ENCODE results near the gene LPP. TPM values are rescaled to one million over a fixed set of nuclear protein-coding genes. Genes with fewer than 3 reads are reported as not detected.

LPP gene
- total and polyA plus RNA-seq, 2 of the 13 experiments (the other 11 are each of a cell fraction or from before 2014, with no cell fraction given): 19.2 to 29.9 TPM

GRCh38 chr3:188749830-188750229 is 595.9 kb downstream of the LPP start:
- H3K4me2 ChIP-seq (ENCODE audit: low read depth, low read length): no peak overlapping the region

GRCh38 chr3:188750617-188751016 is 596.7 kb downstream of the LPP start:
- DNase-seq (ENCODE audit: low spot score) (no peak), FAIRE-seq (no peak), ATAC-seq (no peak)
- H3K79me2 ChIP-seq (ENCODE audit: insufficient read depth, low read length): no peaks in the 10 kb centered on the region
- H3K9ac ChIP-seq (ENCODE audit: insufficient read depth, low read depth, low read length): no peak overlapping the region
- no peak overlapping the region for H2AFZ ChIP-seq (ENCODE audit: low read length)
- H3K27me3 ChIP-seq (ENCODE audit: control insufficient read depth in 1 of 2, insufficient read depth in 2 of 2, low read length in 2 of 2): no peaks in the 10 kb centered on the region
- H3K4me2 ChIP-seq (ENCODE audit: low read depth, low read length): no peak overlapping the region
- BruUV-seq (replicated peaks): no TSS peak
- ChIA-PET POLR2A (no interaction called here), CTCF (ENCODE audit: low intra/inter-chr PET ratio, low total read pairs) (no interaction called here)
- in situ Hi-C loops (cut with HindIII; ENCODE audit: extremely low pct_ligation_motif_present, low pct_unique_long_range_greater_than_20kb): no loop called here
- H4K20me1 ChIP-seq (ENCODE audit: insufficient read depth, low read length): no peaks in the 10 kb centered on the region
- no peak for TF ChIP-seq RBFOX2 (IDR thresholded peaks at IDR 0.05; ENCODE audit: low read depth, low read length)
- no peak overlapping the region for H3K27ac ChIP-seq (ENCODE audit: extremely low read length, insufficient read depth, low read length)
- H3K9me3 ChIP-seq (ENCODE audit: low read length): peaks cover 5% of the 10 kb centered on the region; the same call in 1 of the 2 replicates
- intact Hi-C loops (cut with micrococcal nuclease; ENCODE audit: unreplicated experiment): no loop called here
- WGBS (ENCODE audit: low lambda C conversion rate): 97% methylated on average over 1 of the region's 1 CpG
- H3K36me3 ChIP-seq (replicated peaks in 1 of 2; ENCODE audit: control insufficient read depth in 1 of 2, insufficient read depth in 2 of 2, low read length in 2 of 2): no peaks in the 10 kb centered on the region; a peak in 2 of 5 replicates
- H3K4me3 ChIP-seq (replicated peaks in 1 of 3; ENCODE audit: insufficient read depth in 1 of 3, low read depth in 2 of 3, low read length in 3 of 3): no peak overlapping the region
- peaks cover 46% of the 10 kb centered on the region for H3K4me1 ChIP-seq (ENCODE audit: insufficient read depth, low read length)

More at GRCh38 chr3:188749830-188750229, 595.9 kb downstream of the LPP start:
- Histone ChIP-seq H4K20me1 (ENCODE audit: insufficient read depth, low read length) (no peaks in the 10 kb centered on the region), H2AFZ (ENCODE audit: low read length) (no peak overlapping the region), H3K9ac (ENCODE audit: insufficient read depth, low read depth, low read length) (no peak overlapping the region), H3K4me3 (replicated peaks in 1 of 3; ENCODE audit: insufficient read depth in 1 of 3, low read depth in 2 of 3, low read length in 3 of 3) (no peak overlapping the region), H3K79me2 (ENCODE audit: insufficient read depth, low read length) (no peaks in the 10 kb centered on the region), H3K27ac (ENCODE audit: extremely low read length, insufficient read depth, low read length) (no peak overlapping the region), H3K9me3 (ENCODE audit: low read length) (peaks cover 5% of the 10 kb centered on the region; the same call in 1 of the 2 replicates), H3K4me1 (ENCODE audit: insufficient read depth, low read length) (peaks cover 54% of the 10 kb centered on the region), H3K36me3 (replicated peaks in 1 of 2; ENCODE audit: control insufficient read depth in 1 of 2, insufficient read depth in 2 of 2, low read length in 2 of 2) (no peaks in the 10 kb centered on the region; a peak in 2 of 5 replicates), H3K27me3 (ENCODE audit: control insufficient read depth in 1 of 2, insufficient read depth in 2 of 2, low read length in 2 of 2) (no peaks in the 10 kb centered on the region)
- DNase-seq (ENCODE audit: low spot score) (no peak), FAIRE-seq (no peak), ATAC-seq (no peak)
- POLR2A ChIA-PET: no interaction called here
- peak; percentile 95; the same call in 1 of the 2 replicates for TF ChIP-seq ZNF564 (CRISPR knock-in tag; IDR thresholded peaks at IDR 0.05)
- no peak for TF ChIP-seq ZSCAN29 (CRISPR knock-in tag; conservative IDR thresholded peaks at IDR 0.05)
- intact Hi-C loops (cut with micrococcal nuclease; ENCODE audit: unreplicated experiment): loop anchor here (5.0 to 10.0 kb wide), 3 partner anchors 88 to 458 kb away; no protein-coding TSS in a partner anchor
- BruUV-seq (replicated peaks): no TSS peak
- in situ Hi-C loops (cut with HindIII; ENCODE audit: extremely low pct_ligation_motif_present, low pct_unique_long_range_greater_than_20kb): loop anchor here (5.0 to 25.0 kb wide), 2 partner anchors 453 to 1013 kb away; partner anchors contain the start of gene BCL6
- CTCF ChIA-PET (ENCODE audit: low intra/inter-chr PET ratio, low total read pairs): no interaction called here
- WGBS (ENCODE audit: low lambda C conversion rate): over 99% methylated on average over 4 of the region's 4 CpGs
